Forelimb muscle (tissue), 1 donor: ENCODE results near the gene CTBS. TPM values are rescaled to one million over a fixed set of nuclear protein-coding genes. Genes with fewer than 3 reads are reported as not detected.

Source experiments
- DNase-seq: peaks from one replicate; pipeline ENCODE4 v3.0.0-alpha.2; 2013; ENCODE audit warnings: low read depth
- polyA plus RNA-seq: library from polyadenylated mRNA; unstranded; fragments of 120-200 nt; gene quantifications from one replicate; pipeline ENCODE4 v1.2.1, GENCODE V29; 2013; ENCODE audit not compliant: insufficient read length

CTBS gene
- polyA plus RNA-seq, 1 donor: 5.2 TPM

DNA sequence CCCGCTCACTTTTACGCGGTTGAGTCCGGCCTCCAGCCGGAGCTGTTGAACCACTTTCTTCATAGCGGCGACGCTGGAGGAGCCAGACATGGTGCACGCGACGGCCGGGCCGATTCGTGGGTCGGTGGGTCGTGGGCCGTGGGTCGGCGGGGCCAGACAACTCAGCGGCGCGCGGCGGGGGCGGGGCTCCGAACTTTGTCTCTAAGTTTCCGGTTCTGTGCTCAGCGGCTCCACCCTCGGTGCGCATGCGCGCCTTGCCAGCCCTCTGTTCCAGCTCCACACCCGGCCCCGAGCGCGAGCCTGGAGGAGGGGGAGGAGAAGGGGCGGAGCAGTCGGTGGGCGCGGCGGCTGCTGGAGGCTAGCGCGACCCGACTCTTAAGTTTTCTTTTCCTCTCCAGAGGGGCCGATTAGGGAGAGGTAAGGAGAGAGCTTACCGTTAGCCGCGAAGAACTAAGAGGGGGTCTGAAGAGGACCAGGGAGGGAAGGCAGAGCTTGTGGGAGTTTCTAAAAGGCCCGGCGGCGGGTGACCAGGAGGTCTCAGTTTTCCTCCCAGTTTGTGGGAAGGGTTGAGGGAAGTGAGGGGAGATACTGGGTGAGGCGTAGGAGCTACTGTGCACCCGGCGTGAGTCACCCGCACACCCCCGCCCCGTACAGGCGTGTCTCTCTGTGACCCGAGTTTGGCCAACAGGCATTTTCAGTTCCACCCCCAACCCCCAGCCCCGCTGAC lies 68.1 kb downstream of the CTBS start, which contains the start of the genes GNG5 and SPATA1:
TSS of gene GNG5 (minus strand) at position 580 of the 727 bp plus-strand sequence. CDS start at position 90, 490 bp downstream.
TSS of gene SPATA1 (plus strand) at position 385 of the 727 bp plus-strand sequence. CDS start 9,974 bp downstream, outside the sequence.
- peak; percentile 96 for DNase-seq

DNA sequence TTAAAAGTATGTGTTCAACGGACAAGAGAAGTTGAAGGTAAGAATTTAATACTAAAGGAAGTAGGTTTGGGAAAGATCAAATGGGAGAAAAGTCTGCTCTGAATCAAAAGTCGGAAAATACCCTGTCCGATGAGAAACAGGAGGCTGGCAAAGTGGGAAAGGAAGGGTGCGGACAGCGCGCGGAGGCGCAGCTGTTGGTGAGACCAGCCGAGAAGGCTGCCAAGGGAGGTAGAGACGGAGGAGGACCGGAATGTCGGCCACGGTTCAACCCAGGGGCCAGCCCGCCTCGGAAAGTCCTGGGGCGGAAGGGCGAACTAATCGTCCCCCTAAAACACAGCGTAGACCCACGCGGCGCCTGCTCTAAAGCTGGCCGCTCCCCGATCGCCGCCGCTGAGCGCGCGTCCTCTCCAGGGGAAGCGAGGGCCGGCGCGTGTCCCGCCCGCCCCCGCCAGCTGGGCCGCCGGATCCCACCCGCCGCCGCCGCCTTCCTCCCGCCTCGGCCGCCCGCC lies 68.7 kb downstream of the CTBS start:
- DNase-seq: peak; percentile 34

- DNase-seq: no peak
Observed at GRCh38 chr1:84504580-84505492, 69.4 kb downstream of the CTBS start.

DNA sequence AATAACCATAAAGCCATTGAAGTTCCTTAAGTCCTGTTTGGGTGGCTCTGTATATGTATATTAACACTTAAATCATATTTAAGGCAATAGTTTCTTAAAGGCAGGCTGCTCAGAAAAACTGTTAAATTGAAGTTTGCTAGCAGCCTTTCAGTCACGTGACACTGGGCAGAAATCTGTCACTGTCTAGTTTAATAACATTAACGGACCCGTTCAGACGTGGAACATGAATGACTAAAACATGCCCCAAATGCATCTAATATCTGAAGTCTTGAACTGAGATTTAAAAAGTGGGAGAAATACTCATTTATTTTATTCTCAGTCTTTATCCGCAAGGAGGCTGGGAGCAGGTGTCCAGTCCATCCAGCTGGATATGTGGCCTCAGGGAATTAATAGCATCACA lies 71.3 kb downstream of the CTBS start:
- DNase-seq: no peak

Other genes with a start within 250 kb of the CTBS start
- not detected for gene DNASE2B, start 176.0 kb downstream of the CTBS start, polyA plus RNA-seq
- 30.8 TPM for gene RPF1, start 95.2 kb downstream of the CTBS start, polyA plus RNA-seq
- 1.9 TPM for gene SPATA1, start 68.1 kb downstream of the CTBS start, polyA plus RNA-seq
- 170 TPM for gene GNG5, start 67.9 kb downstream of the CTBS start, polyA plus RNA-seq
- 13.5 TPM for gene SSX2IP, start 116.0 kb upstream of the CTBS start, polyA plus RNA-seq